A673 (cell line): ENCODE results near the gene NIT2.

Source experiments
- EZH2 ChIP-seq: fragments of 200-600 bp; sonication (generic); IDR thresholded peaks from 2 replicates; pipeline ENCODE4 v1.6.1; 2017; ENCODE audit warnings: borderline replicate concordance, low read depth, mild to moderate bottlenecking, mixed read lengths, antibody characterized with exemption, low read length; ENCODE audit not compliant: poor library complexity, severe bottlenecking
- TF ChIP-seq, protein P1 (sequence below): fragments of 300-800, 200-600 bp; sonication (generic); conservative IDR thresholded peaks from 2 replicates; pipeline ENCODE4 v1.5.1; 2017; ENCODE audit warnings: low read depth, mild to moderate bottlenecking, antibody characterized with exemption, low read length, moderate library complexity, mixed read lengths

DNA sequence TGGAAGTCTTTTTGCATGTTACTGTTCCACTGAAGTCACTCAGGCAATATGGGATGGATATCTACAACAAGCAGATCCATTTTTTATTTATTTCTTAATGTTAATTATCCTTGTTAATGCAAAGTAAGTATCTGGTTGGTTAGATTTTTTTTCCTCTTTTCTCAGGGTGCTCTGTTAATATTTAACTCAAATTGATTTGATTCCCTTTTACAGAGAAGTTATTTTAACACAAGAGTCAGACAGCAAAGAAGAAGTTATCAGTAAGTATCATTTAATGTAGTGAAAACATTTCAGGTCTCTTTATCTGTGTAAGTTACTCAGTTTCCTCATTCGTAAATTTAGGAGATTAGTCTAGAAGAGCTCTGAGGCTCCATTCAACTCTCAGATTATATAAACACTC is 39.5 kb upstream of the NIT2 start:
- TF ChIP-seq, protein P1, sequence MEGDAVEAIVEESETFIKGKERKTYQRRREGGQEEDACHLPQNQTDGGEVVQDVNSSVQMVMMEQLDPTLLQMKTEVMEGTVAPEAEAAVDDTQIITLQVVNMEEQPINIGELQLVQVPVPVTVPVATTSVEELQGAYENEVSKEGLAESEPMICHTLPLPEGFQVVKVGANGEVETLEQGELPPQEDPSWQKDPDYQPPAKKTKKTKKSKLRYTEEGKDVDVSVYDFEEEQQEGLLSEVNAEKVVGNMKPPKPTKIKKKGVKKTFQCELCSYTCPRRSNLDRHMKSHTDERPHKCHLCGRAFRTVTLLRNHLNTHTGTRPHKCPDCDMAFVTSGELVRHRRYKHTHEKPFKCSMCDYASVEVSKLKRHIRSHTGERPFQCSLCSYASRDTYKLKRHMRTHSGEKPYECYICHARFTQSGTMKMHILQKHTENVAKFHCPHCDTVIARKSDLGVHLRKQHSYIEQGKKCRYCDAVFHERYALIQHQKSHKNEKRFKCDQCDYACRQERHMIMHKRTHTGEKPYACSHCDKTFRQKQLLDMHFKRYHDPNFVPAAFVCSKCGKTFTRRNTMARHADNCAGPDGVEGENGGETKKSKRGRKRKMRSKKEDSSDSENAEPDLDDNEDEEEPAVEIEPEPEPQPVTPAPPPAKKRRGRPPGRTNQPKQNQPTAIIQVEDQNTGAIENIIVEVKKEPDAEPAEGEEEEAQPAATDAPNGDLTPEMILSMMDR = no peak
- TF ChIP-seq EZH2 = no peak
